CD8-positive, alpha-beta memory T cell (primary cell): ENCODE results near the gene FTH1. TPM values are rescaled to one million over a fixed set of nuclear protein-coding genes. Genes with fewer than 3 reads are reported as not detected.
"Not testable (repeated sequence)": the region's sequence is repeated elsewhere in the genome, so short reads cannot be mapped to it uniquely, and the experiment has no call there.

ENCODE experiments used
- CTCF ChIA-PET: fragments of 350-600 bp; sonication (Branson Sonifier 250); formaldehyde crosslinking; loops from one replicate; lab custom pipeline; 2021; ENCODE audit warnings: antibody characterized with exemption; lab: Charles Lee
- POLR2A ChIA-PET: fragments of 350-600 bp; sonication (Branson Sonifier 250); formaldehyde crosslinking; loops from one replicate; lab custom pipeline; 2021; ENCODE audit warnings: antibody characterized with exemption; lab: Charles Lee
- DNase-seq, 5 donors: peaks; one replicate each; pipeline versions ENCODE4 v3.0.0 to v3.0.0-alpha.2; 2020 to 2022; ENCODE audit warnings: mixed read lengths in 1 of 5
- H3K27ac ChIP-seq: one replicate; pipeline ENCODE4 v1.7.0; 2013; ENCODE audit warnings: low read depth, mild to moderate bottlenecking, low read length, moderate library complexity
- H3K27me3 ChIP-seq: 2 replicates; pipeline ENCODE4 v1.7.0; 2013; ENCODE audit warnings: low read length, mild to moderate bottlenecking; ENCODE audit not compliant: insufficient read depth, poor library complexity, severe bottlenecking
- H3K36me3 ChIP-seq: 2 replicates; pipeline ENCODE4 v1.7.0; 2013; ENCODE audit warnings: mild to moderate bottlenecking, low read length, moderate library complexity; ENCODE audit not compliant: insufficient read depth
- H3K4me1 ChIP-seq: 2 replicates; pipeline ENCODE4 v1.7.0; 2013; ENCODE audit warnings: mild to moderate bottlenecking, low read length, moderate library complexity; ENCODE audit not compliant: insufficient read depth
- H3K4me3 ChIP-seq: 2 replicates; pipeline ENCODE4 v1.7.0; 2013; ENCODE audit warnings: mild to moderate bottlenecking, low read length
- H3K9me3 ChIP-seq: 2 replicates; pipeline ENCODE4 v1.7.0; 2013; ENCODE audit warnings: mild to moderate bottlenecking, low read length
- H3K27ac Mint-ChIP-seq, 8 donors: one replicate each; pipeline ENCODE4 v1.8.0; 2020 to 2021; ENCODE audit warnings: mixed read lengths in 8 of 8, mild to moderate bottlenecking in 6 of 8, inconsistent platforms in 3 of 8, moderate library complexity in 3 of 8
- H3K27me3 Mint-ChIP-seq, 2 donors: one replicate each; pipeline ENCODE4 v1.8.0; 2020 to 2021; ENCODE audit warnings: mixed read lengths in 2 of 2, mild to moderate bottlenecking in 1 of 2, moderate library complexity in 1 of 2
- H3K36me3 Mint-ChIP-seq, 3 donors: one replicate each; pipeline ENCODE4 v1.8.0; 2020 to 2021; ENCODE audit warnings: mixed read lengths in 3 of 3, inconsistent platforms in 1 of 3, mild to moderate bottlenecking in 1 of 3
- H3K4me1 Mint-ChIP-seq, 3 donors: one replicate each; pipeline ENCODE4 v1.8.0; 2020 to 2021; ENCODE audit warnings: mixed read lengths in 3 of 3, inconsistent platforms in 1 of 3, mild to moderate bottlenecking in 1 of 3
- H3K4me3 Mint-ChIP-seq, 7 donors: one replicate each; pipeline ENCODE4 v1.8.0; 2020 to 2021; ENCODE audit warnings: mixed read lengths in 7 of 7, mild to moderate bottlenecking in 6 of 7, moderate library complexity in 4 of 7, inconsistent platforms in 2 of 7
- H3K9me3 Mint-ChIP-seq, 5 donors: one replicate each; pipeline ENCODE4 v1.8.0; 2020 to 2022; ENCODE audit warnings: mixed read lengths in 5 of 5, mild to moderate bottlenecking in 3 of 5, moderate library complexity in 2 of 5, inconsistent platforms in 1 of 5
- polyA plus RNA-seq: library from polyadenylated mRNA; unstranded; fragments of 300-500 nt; fragmentation: Illumina TruSeq; gene quantifications from one replicate; pipeline ENCODE4 v1.2.3, GENCODE V29; 2021
- total RNA-seq, 2 experiments: library from RNA; stranded (reverse); gene quantifications; one replicate each; pipeline ENCODE4 v1.2.3, GENCODE V29; 2021

The FTH1 gene
- total and polyA plus RNA-seq, 3 experiments from 2014 or later, result 490 to 2,741 (median 506) TPM

DNA sequence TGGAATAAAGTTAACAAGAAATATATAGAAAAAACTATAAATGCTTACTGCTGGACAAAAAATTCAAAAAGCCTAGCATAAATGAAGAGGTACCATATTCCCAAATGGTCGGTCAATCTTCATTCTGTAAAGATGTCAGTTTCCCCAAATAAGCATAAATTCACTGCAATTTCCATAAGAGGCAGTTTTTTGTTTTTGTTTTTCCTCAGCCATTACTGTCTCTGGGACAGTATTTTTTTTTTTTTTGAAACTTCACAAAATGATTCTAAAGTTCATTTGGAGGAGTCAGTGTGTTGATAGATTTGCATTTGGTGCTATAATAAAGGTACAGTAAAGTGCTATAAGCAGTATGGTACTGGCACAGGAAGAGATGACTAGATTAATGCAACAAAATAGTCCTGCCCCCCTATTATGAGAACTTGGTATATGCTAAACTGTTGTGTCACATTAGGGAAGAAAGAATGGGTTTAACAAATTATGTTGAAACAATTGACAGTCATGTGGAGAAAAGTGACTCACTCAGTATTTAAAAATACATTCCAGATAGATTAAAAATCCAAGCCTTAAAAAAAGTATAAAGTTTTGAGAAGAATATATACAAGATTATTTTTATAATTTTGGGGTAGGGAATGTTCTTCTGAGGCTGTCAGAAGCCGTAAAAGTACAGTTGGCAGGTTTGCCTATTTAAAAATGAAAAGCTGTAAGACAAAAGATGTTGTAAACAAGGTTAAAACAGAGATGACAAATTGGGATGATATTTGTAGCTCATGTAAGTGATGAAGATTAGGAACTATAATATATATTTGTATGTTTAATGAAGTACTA is 2.6 kb upstream of the FTH1 start:
- no peak overlapping the region for H3K4me3 ChIP-seq
- H3K4me3 Mint-ChIP-seq, result peak overlapping the region in 2 of 7 donors; percentile 44 to 100

GRCh38 chr11:61969391-61969758 is 1.9 kb upstream of the FTH1 start:
- Mint-ChIP-seq H3K4me3 (peak overlapping the region in 6 of 7 donors; percentile 28 to 100 (median 60)), H3K36me3 (peaks cover 11 to 30% (median 14%) of the 10 kb centered on the region in 3 donors), H3K27me3 (peaks cover 0 to 5% of the 10 kb centered on the region in 2 donors), H3K27ac (peak overlapping the region in 7 of 8 donors; percentile 51 to 100 (median 76)), H3K9me3 (no peaks in the 10 kb centered on the region), H3K4me1 (peaks cover 39 to 57% (median 41%) of the 10 kb centered on the region in 3 donors)
- Histone ChIP-seq H3K36me3 (peaks cover 13% of the 10 kb centered on the region), H3K27me3 (no peaks in the 10 kb centered on the region), H3K27ac (peak overlapping the region; percentile 94), H3K4me1 (peaks cover 33% of the 10 kb centered on the region), H3K9me3 (no peaks in the 10 kb centered on the region), H3K4me3 (no peak overlapping the region)
- POLR2A ChIA-PET, result interaction anchor here (0.7 to 3.7 kb wide), 2 partner anchors 35 to 56 kb away, joined by 8 to 38 read pairs; no protein-coding TSS in a partner anchor
- DNase-seq, result no peak
- CTCF ChIA-PET, result interaction anchor here (1.4 to 4.9 kb wide), 3 partner anchors 66 to 113 kb away, joined by 3 to 26 read pairs (median 12); no protein-coding TSS in a partner anchor

More for the DNA sequence above, 2.6 kb upstream of the FTH1 start:
- peaks cover 6 to 23% (median 8%) of the 10 kb centered on the region in 3 donors for H3K36me3 Mint-ChIP-seq
- DNase-seq, result no peak
- Histone ChIP-seq H3K9me3 (no peaks in the 10 kb centered on the region), H3K27me3 (no peaks in the 10 kb centered on the region), H3K4me1 (peaks cover 28% of the 10 kb centered on the region), H3K27ac (peak overlapping the region; percentile 94), H3K36me3 (peaks cover 6% of the 10 kb centered on the region)
- peaks cover 0 to 3% of the 10 kb centered on the region in 2 donors for H3K27me3 Mint-ChIP-seq
- H3K9me3 Mint-ChIP-seq, result no peaks in the 10 kb centered on the region
- CTCF ChIA-PET, result interaction anchor here (1.4 to 4.9 kb wide), 2 partner anchors 67 to 112 kb away, joined by 3 to 26 read pairs; no protein-coding TSS in a partner anchor
- H3K4me1 Mint-ChIP-seq, result peaks cover 33 to 50% (median 34%) of the 10 kb centered on the region in 3 donors
- peak overlapping the region in 3 of 8 donors; percentile 18 to 100 (median 58) for H3K27ac Mint-ChIP-seq
- POLR2A ChIA-PET, result interaction anchor here (3.7 kb wide), 1 partner anchor 55 kb away, joined by 38 read pairs; no protein-coding TSS in a partner anchor

GRCh38 chr11:61968758-61969390 is 1.4 kb upstream of the FTH1 start:
- Histone ChIP-seq H3K36me3 (peaks cover 16% of the 10 kb centered on the region), H3K4me3 (peak overlapping the region; percentile 52), H3K4me1 (peaks cover 38% of the 10 kb centered on the region), H3K27me3 (no peaks in the 10 kb centered on the region), H3K27ac (peak overlapping the region; percentile 94), H3K9me3 (no peaks in the 10 kb centered on the region)
- peaks cover 0 to 6% of the 10 kb centered on the region in 2 donors for H3K27me3 Mint-ChIP-seq
- POLR2A ChIA-PET, result interaction anchor here (0.5 to 3.7 kb wide), 10 partner anchors 8 to 176 kb away, joined by 3 to 38 read pairs (median 4); partner anchors contain the start of genes FADS3, FEN1 and TMEM258
- H3K9me3 Mint-ChIP-seq, result no peaks in the 10 kb centered on the region
- H3K4me1 Mint-ChIP-seq, result peaks cover 44 to 62% (median 46%) of the 10 kb centered on the region in 3 donors
- peak overlapping the region; percentile 95 to 100 (median 95) for H3K4me3 Mint-ChIP-seq
- H3K27ac Mint-ChIP-seq, result peak overlapping the region; percentile 92 to 100 (median 97)
- no peak for DNase-seq
- H3K36me3 Mint-ChIP-seq, result peaks cover 11 to 35% (median 16%) of the 10 kb centered on the region in 3 donors
- CTCF ChIA-PET, result interaction anchor here (1.1 to 4.9 kb wide), 8 partner anchors 17 to 171 kb away, joined by 3 to 26 read pairs (median 4); partner anchors contain the start of gene BEST1

DNA sequence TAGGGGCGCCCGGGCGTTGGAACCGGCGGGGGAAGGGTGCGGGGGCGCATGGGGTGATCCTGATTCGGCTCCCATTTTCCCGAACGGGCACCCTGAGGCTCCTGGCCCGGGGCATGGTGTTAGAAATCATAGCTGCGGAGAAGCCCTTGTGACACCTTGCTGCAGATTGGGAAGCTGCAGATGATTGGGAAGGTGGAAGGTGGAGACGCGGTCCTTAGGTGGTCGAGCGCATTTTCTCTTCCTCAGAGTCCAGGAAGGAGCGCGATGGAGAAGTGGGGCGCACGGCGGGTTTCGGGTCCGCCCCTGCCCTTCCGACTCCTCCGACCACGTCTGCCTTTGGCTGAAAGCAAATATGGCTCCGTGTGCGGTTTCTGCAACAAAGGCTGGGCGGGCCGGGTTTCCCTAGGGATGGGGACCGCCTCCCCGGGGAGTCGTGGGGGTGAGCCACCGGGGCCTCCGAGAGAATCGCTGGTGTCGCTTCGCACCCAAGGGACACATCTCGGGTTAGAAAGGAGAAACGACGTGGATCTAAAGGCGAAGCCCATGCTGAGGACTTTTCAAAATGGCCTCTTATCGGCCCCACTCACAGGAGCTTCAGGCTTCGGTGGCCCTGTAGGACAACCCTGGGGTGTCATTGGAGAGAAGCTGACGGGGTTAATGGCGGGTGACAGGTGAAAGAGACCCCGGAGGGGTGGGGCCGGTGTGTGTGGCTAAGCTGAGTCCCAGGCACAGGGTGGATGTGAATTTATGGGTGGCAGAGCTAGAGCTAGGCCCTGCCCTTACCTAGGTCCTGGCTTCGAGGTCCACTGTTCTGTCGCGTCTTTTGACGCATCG is 707 bp upstream of the FTH1 start:
- Histone ChIP-seq H3K4me3 (peak overlapping the region; percentile 52), H3K27me3 (no peaks in the 10 kb centered on the region), H3K9me3 (no peaks in the 10 kb centered on the region), H3K36me3 (peaks cover 18% of the 10 kb centered on the region), H3K4me1 (peaks cover 42% of the 10 kb centered on the region), H3K27ac (peak overlapping the region; percentile 94)
- Mint-ChIP-seq H3K4me1 (peaks cover 51 to 69% (median 53%) of the 10 kb centered on the region in 3 donors), H3K9me3 (no peaks in the 10 kb centered on the region), H3K4me3 (peak overlapping the region; percentile 95 to 100 (median 95)), H3K27me3 (peaks cover 0 to 9% of the 10 kb centered on the region in 2 donors), H3K27ac (peak overlapping the region; percentile 92 to 100 (median 97)), H3K36me3 (peaks cover 14 to 42% (median 17%) of the 10 kb centered on the region in 3 donors)
- POLR2A ChIA-PET, result interaction anchor here (0.5 to 3.7 kb wide), 16 partner anchors 9 to 606 kb away, joined by 3 to 38 read pairs (median 3); partner anchors contain the start of genes CYB561A3, FADS3, FEN1 and TMEM138
- DNase-seq, result peak in 3 of 5 donors; percentile 21 to 47 (median 30)
- CTCF ChIA-PET, result interaction anchor here (1.1 to 4.9 kb wide), 7 partner anchors 18 to 170 kb away, joined by 3 to 26 read pairs (median 5); partner anchors contain the start of gene BEST1

DNA sequence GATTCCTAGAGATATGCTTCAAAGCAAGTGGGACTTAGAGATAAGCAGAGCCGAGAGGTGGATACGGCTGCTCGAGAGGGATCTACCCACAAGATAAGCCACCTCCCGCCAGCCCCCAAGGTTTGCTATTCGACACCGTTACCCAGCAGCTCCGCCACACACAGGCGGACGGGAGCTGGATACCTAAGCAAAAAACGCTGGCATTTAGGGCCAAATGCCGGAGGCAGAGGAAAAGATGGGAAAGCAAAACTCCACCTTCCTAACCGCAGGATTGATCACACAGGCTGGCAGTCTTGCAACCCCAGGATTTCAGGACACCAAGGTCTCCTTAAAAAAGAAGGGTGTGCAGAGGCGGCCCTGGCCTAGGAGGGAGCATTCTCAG is 709 bp downstream of the FTH1 start:
- no peaks in the 10 kb centered on the region for H3K27me3 ChIP-seq
- peaks cover 18% of the 10 kb centered on the region for H3K36me3 ChIP-seq
- H3K4me3 ChIP-seq, result peak overlapping the region; percentile 98
- peak in 4 of 5 donors; percentile 21 to 63 (median 48) for DNase-seq
- ChIA-PET CTCF (interaction anchor here (1.6 to 4.9 kb wide), 4 partner anchors 19 to 115 kb away, joined by 5 to 26 read pairs (median 12); no protein-coding TSS in a partner anchor), POLR2A (interaction anchor here (1.5 to 3.7 kb wide), 3 partner anchors 19 to 115 kb away, joined by 7 to 38 read pairs (median 12); no protein-coding TSS in a partner anchor)
- Mint-ChIP-seq H3K27me3 (peaks cover 0 to 9% of the 10 kb centered on the region in 2 donors), H3K4me3 (peak overlapping the region; percentile 95 to 100 (median 95)), H3K4me1 (peaks cover 55 to 75% (median 60%) of the 10 kb centered on the region in 3 donors), H3K27ac (peak overlapping the region; percentile 71 to 100 (median 96)), H3K9me3 (no peaks in the 10 kb centered on the region), H3K36me3 (peaks cover 14 to 52% (median 17%) of the 10 kb centered on the region in 3 donors)
- H3K9me3 ChIP-seq, result no peaks in the 10 kb centered on the region
- peaks cover 38% of the 10 kb centered on the region for H3K4me1 ChIP-seq
- H3K27ac ChIP-seq, result peak overlapping the region; percentile 94

DNA sequence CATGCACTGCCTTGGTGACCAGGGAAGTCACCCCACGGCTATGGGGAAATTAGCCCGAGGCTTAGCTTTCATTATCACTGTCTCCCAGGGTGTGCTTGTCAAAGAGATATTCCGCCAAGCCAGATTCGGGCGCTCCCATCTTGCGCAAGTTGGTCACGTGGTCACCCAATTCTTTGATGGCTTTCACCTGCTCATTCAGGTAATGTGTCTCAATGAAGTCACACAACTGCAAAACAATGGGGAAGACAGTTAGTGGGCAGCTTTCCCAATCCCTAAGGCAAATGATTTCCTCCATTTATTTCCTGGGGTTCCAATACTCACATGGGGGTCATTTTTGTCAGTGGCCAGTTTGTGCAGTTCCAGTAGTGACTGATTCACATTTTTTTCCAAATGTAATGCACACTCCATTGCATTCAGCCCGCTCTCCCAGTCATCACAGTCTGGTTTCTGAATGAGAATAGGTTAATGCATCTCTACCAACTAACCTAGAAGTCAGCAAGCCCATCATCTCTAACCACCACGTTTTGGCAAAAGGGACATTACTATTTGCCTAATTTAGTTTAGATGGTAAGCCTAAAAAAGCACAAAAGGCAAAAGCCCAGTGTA is 2.7 kb downstream of the FTH1 start:
- Mint-ChIP-seq H3K36me3 (peaks cover 16 to 52% (median 17%) of the 10 kb centered on the region in 3 donors), H3K4me1 (peaks cover 48 to 59% (median 49%) of the 10 kb centered on the region in 3 donors), H3K4me3 (peak overlapping the region; percentile 95 to 100 (median 95)), H3K27ac (peak overlapping the region in 7 of 8 donors; percentile 65 to 100 (median 96))
- H3K9me3 ChIP-seq, H3K27ac ChIP-seq, H3K27me3 ChIP-seq, H3K9me3 Mint-ChIP-seq, H3K27me3 Mint-ChIP-seq, POLR2A ChIA-PET: not testable (repeated sequence)
- CTCF ChIA-PET, result interaction anchor here (1.9 to 4.9 kb wide), 2 partner anchors 17 to 117 kb away, joined by 12 to 26 read pairs; no protein-coding TSS in a partner anchor
- DNase-seq, result peak in 2 of 5 donors; percentile 17 to 33
- Histone ChIP-seq H3K4me3 (peak overlapping the region; percentile 47), H3K36me3 (peaks cover 18% of the 10 kb centered on the region), H3K4me1 (peaks cover 38% of the 10 kb centered on the region)
